ENCODE measurements around the gene GPR18. TPM values are rescaled to one million over a fixed set of nuclear protein-coding genes. Genes with fewer than 3 reads are reported as not detected.

Gene GPR18
- total RNA-seq, 1 donor from 2014 or later, result under 0.01 TPM

DNA sequence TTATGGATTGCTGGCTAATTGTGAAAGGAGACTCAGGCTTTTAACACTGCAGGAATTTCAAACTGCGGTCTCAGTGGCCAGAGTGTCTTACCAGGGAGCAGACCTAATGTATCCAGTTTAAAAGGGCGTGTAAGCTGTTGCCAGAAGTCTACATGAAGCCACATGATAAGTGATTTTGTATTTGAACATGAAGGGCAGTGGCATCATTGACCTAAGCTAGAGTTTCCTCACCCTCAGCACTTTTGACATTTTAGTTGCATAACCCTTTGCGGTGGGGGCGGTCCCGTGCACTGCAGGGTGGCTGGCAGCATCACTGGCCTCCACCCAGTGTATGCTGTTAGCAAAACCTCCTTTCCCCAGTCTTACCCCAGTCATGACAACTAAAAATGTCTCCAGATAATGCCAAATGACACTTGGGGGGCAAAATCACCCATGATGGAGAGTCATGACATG is 23.7 kb upstream of the GPR18 start:
- no peaks in the 10 kb centered on the region for H3K27me3 ChIP-seq (ENCODE audit: control insufficient read depth in 3 of 3, insufficient read depth in 3 of 3, low read length in 3 of 3)
- no peak overlapping the region for H3K9ac ChIP-seq (ENCODE audit: low read depth in 1 of 3, low read length in 3 of 3)
- peaks cover 19 to 37% (median 23%) of the 10 kb centered on the region in 3 donors for H3K4me1 ChIP-seq (ENCODE audit: control insufficient read depth in 3 of 3, insufficient read depth in 3 of 3, low read length in 3 of 3)
- H3K36me3 ChIP-seq (ENCODE audit: control insufficient read depth in 3 of 3, insufficient read depth in 3 of 3, low read length in 3 of 3), result no peaks in the 10 kb centered on the region
- H3K9me3 ChIP-seq (ENCODE audit: control insufficient read depth in 3 of 3, low read length in 3 of 3), result no peaks in the 10 kb centered on the region
- H3K4me3 ChIP-seq (ENCODE audit: low read length in 3 of 3), result no peak overlapping the region
- peak overlapping the region; percentile 77 for H3K27ac ChIP-seq (ENCODE audit: low read depth, low read length)

DNA sequence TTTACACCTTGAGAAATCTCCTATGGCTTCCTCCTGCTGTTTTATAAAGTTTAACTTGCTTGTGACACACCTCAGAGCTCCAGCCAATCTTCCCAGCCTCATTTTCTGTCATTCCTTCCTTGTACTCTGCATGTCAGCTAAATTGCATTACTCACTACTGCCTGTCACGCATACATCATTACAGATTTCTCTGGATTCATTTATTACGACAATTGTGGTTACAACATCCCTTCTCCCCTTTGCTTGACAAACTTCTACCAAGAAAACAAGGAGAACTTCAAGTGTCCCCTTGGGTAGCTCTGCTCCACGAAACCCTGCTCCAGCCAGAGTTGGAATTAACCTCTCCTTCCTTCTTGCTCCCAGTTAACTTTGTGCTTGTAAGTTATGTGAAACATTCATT is 22.0 kb upstream of the GPR18 start:
- Histone ChIP-seq H3K27ac (ENCODE audit: low read depth, low read length) (peak overlapping the region; percentile 77), H3K9ac (ENCODE audit: low read depth in 1 of 3, low read length in 3 of 3) (no peak overlapping the region)

DNA sequence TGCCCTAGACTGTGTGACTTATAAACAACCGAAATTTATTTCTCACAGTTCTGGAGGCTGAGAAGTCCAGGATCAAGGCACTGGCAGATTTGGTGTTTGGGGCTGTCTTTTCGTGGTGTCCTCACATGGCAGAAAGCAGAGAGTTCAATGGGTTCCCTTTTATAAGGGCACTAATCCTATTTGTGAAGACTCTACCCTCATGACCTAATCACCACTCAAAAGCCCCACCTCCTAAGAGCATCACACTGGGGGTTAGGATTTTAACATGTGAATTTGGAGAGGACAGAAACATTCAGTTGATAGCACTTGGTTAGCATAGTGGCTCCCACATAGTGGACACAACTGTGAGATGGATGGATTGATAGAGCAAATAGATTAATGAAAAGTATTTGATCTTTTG is 21.5 kb upstream of the GPR18 start:
- Histone ChIP-seq H3K4me3 (ENCODE audit: low read length in 3 of 3) (no peak overlapping the region), H3K27me3 (ENCODE audit: control insufficient read depth in 3 of 3, insufficient read depth in 3 of 3, low read length in 3 of 3) (no peaks in the 10 kb centered on the region), H3K4me1 (ENCODE audit: control insufficient read depth in 3 of 3, insufficient read depth in 3 of 3, low read length in 3 of 3) (peaks cover 16 to 42% (median 24%) of the 10 kb centered on the region in 3 donors), H3K36me3 (ENCODE audit: control insufficient read depth in 3 of 3, insufficient read depth in 3 of 3, low read length in 3 of 3) (no peaks in the 10 kb centered on the region), H3K27ac (ENCODE audit: low read depth, low read length) (no peak overlapping the region), H3K9me3 (ENCODE audit: control insufficient read depth in 3 of 3, low read length in 3 of 3) (no peaks in the 10 kb centered on the region), H3K9ac (ENCODE audit: low read depth in 1 of 3, low read length in 3 of 3) (no peak overlapping the region)

More for the DNA sequence above, 22.0 kb upstream of the GPR18 start:
- no peaks in the 10 kb centered on the region for H3K27me3 ChIP-seq (ENCODE audit: control insufficient read depth in 3 of 3, insufficient read depth in 3 of 3, low read length in 3 of 3)
- no peaks in the 10 kb centered on the region for H3K9me3 ChIP-seq (ENCODE audit: control insufficient read depth in 3 of 3, low read length in 3 of 3)
- no peak overlapping the region for H3K4me3 ChIP-seq (ENCODE audit: low read length in 3 of 3)
- H3K36me3 ChIP-seq (ENCODE audit: control insufficient read depth in 3 of 3, insufficient read depth in 3 of 3, low read length in 3 of 3), result no peaks in the 10 kb centered on the region
- peaks cover 16 to 38% (median 21%) of the 10 kb centered on the region in 3 donors for H3K4me1 ChIP-seq (ENCODE audit: control insufficient read depth in 3 of 3, insufficient read depth in 3 of 3, low read length in 3 of 3)

DNA sequence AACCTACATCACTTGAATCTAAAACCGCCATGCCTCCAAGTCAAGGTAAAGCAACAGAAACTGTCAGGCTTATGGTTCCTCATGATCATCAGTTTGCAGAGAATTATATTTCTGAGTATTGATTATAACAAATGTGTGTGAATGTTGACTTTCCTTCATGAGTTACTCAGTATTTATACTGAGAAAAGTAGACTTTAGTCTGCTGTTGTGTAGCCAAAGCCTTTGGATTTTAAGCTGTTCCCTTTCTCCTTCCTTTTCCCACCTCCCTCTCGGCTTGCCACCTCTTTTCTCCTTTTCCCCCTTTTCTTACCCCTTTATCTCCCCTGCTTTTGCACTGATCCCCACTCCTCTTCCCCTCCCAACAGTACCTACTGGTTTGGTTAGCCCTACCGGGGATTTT is 20.7 kb upstream of the GPR18 start:
- Histone ChIP-seq H3K9ac (ENCODE audit: low read depth in 1 of 3, low read length in 3 of 3) (no peak overlapping the region), H3K4me1 (ENCODE audit: control insufficient read depth in 3 of 3, insufficient read depth in 3 of 3, low read length in 3 of 3) (peaks cover 16 to 42% (median 24%) of the 10 kb centered on the region in 3 donors), H3K4me3 (ENCODE audit: low read length in 3 of 3) (no peak overlapping the region), H3K27ac (ENCODE audit: low read depth, low read length) (no peak overlapping the region), H3K27me3 (ENCODE audit: control insufficient read depth in 3 of 3, insufficient read depth in 3 of 3, low read length in 3 of 3) (no peaks in the 10 kb centered on the region), H3K36me3 (ENCODE audit: control insufficient read depth in 3 of 3, insufficient read depth in 3 of 3, low read length in 3 of 3) (no peaks in the 10 kb centered on the region), H3K9me3 (ENCODE audit: control insufficient read depth in 3 of 3, low read length in 3 of 3) (no peaks in the 10 kb centered on the region)

DNA sequence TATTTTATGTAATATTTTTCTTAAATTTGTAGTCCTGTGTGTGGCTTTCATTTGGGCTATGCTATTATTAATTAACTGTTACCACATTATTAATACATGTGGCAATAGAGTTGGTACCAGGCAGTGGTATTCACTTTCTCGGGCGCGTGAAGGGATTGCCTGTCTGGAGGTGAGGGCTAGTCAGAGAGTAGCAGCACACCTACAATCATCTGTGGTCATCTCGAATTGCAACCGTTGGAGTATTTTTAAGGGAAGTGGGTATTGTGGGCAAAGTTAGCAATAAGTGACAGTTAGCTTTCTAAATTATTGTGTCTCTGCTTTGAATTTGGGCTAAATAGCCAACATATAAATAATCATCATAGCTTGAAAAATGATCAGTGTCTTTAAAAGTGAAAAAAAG is 20.0 kb upstream of the GPR18 start:
- H3K4me3 ChIP-seq (ENCODE audit: low read length in 3 of 3), result no peak overlapping the region
- no peaks in the 10 kb centered on the region for H3K36me3 ChIP-seq (ENCODE audit: control insufficient read depth in 3 of 3, insufficient read depth in 3 of 3, low read length in 3 of 3)
- H3K27me3 ChIP-seq (ENCODE audit: control insufficient read depth in 3 of 3, insufficient read depth in 3 of 3, low read length in 3 of 3), result no peaks in the 10 kb centered on the region
- H3K4me1 ChIP-seq (ENCODE audit: control insufficient read depth in 3 of 3, insufficient read depth in 3 of 3, low read length in 3 of 3), result peaks cover 16 to 42% (median 24%) of the 10 kb centered on the region in 3 donors
- no peak overlapping the region for H3K27ac ChIP-seq (ENCODE audit: low read depth, low read length)
- no peaks in the 10 kb centered on the region for H3K9me3 ChIP-seq (ENCODE audit: control insufficient read depth in 3 of 3, low read length in 3 of 3)
- no peak overlapping the region for H3K9ac ChIP-seq (ENCODE audit: low read depth in 1 of 3, low read length in 3 of 3)

DNA sequence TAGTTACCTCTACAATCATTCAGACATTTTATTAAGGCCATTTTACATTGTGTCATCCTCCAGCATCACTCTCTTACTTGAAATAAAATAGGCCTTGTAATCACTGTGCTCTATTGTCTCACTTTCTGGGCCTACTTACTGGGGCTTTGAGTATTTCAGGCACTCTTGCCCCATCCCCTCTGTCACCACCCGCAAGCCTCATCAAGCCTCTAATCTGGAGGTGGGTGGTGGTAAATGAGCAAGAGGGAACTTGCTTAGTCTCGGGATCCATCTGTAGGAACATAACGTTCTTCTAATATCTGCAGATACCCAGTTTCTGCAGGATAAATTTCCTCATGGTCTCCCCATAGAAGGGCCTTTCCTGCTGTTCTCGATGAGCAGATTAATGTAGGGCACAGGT is 19.4 kb upstream of the GPR18 start:
- Histone ChIP-seq H3K9me3 (ENCODE audit: control insufficient read depth in 3 of 3, low read length in 3 of 3) (peaks cover under 1 to 1% (median 1%) of the 10 kb centered on the region in 3 donors), H3K27ac (ENCODE audit: low read depth, low read length) (no peak overlapping the region), H3K27me3 (ENCODE audit: control insufficient read depth in 3 of 3, insufficient read depth in 3 of 3, low read length in 3 of 3) (no peaks in the 10 kb centered on the region), H3K36me3 (ENCODE audit: control insufficient read depth in 3 of 3, insufficient read depth in 3 of 3, low read length in 3 of 3) (no peaks in the 10 kb centered on the region), H3K4me1 (ENCODE audit: control insufficient read depth in 3 of 3, insufficient read depth in 3 of 3, low read length in 3 of 3) (peaks cover 16 to 39% (median 24%) of the 10 kb centered on the region in 3 donors), H3K9ac (ENCODE audit: low read depth in 1 of 3, low read length in 3 of 3) (no peak overlapping the region), H3K4me3 (ENCODE audit: low read length in 3 of 3) (no peak overlapping the region)

DNA sequence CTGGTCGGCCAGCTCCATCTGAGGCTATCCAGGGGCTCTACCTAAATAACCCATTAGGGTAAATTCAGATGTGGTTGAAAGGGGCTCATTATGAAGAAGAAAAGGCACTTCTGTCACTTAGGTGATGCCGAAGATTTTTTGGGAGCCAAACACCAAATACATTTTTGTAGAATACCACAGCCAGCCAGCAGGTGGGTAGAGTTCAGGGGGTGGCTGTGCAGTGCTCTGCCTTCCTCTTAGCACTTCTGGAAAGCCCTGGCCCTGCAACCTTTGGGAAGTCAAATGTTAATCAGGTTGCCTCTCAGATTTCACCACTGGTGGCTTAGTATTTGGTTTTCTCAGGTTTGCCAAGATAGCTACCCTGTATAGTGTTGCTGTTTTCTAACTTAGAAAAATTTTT is 18.5 kb upstream of the GPR18 start:
- H3K27ac ChIP-seq (ENCODE audit: low read depth, low read length), result no peak overlapping the region
- H3K9me3 ChIP-seq (ENCODE audit: control insufficient read depth in 3 of 3, low read length in 3 of 3), result peaks cover 2 to 5% (median 4%) of the 10 kb centered on the region in 3 donors
- no peaks in the 10 kb centered on the region for H3K27me3 ChIP-seq (ENCODE audit: control insufficient read depth in 3 of 3, insufficient read depth in 3 of 3, low read length in 3 of 3)
- H3K9ac ChIP-seq (ENCODE audit: low read depth in 1 of 3, low read length in 3 of 3), result no peak overlapping the region
- H3K36me3 ChIP-seq (ENCODE audit: control insufficient read depth in 3 of 3, insufficient read depth in 3 of 3, low read length in 3 of 3), result no peaks in the 10 kb centered on the region
- H3K4me3 ChIP-seq (ENCODE audit: low read length in 3 of 3), result no peak overlapping the region
- peaks cover 11 to 33% (median 19%) of the 10 kb centered on the region in 3 donors for H3K4me1 ChIP-seq (ENCODE audit: control insufficient read depth in 3 of 3, insufficient read depth in 3 of 3, low read length in 3 of 3)

DNA sequence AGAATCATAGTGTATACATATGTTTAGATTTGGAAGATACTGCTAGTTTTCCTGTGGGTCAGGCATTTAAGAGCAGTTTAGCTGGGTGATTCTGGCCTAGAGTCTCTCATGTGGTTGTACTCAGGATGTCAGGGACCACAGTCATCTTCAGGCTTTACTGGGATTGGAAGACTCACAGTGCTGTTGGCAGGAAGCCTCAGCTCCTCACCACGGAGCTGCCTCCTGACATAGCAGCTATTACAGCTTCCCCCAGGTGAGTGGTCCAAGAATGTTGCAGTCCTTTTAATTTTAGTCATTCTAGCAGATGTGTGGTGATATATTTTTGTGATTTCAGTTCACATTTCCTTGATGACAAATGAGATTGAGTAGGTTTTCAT is 16.9 kb upstream of the GPR18 start:
- Histone ChIP-seq H3K27ac (ENCODE audit: low read depth, low read length) (no peak overlapping the region), H3K9ac (ENCODE audit: low read depth in 1 of 3, low read length in 3 of 3) (no peak overlapping the region), H3K4me1 (ENCODE audit: control insufficient read depth in 3 of 3, insufficient read depth in 3 of 3, low read length in 3 of 3) (peaks cover 6 to 20% (median 17%) of the 10 kb centered on the region in 3 donors), H3K4me3 (ENCODE audit: low read length in 3 of 3) (no peak overlapping the region), H3K9me3 (ENCODE audit: control insufficient read depth in 3 of 3, low read length in 3 of 3) (peaks cover 2 to 5% (median 4%) of the 10 kb centered on the region in 3 donors), H3K27me3 (ENCODE audit: control insufficient read depth in 3 of 3, insufficient read depth in 3 of 3, low read length in 3 of 3) (no peaks in the 10 kb centered on the region), H3K36me3 (ENCODE audit: control insufficient read depth in 3 of 3, insufficient read depth in 3 of 3, low read length in 3 of 3) (no peaks in the 10 kb centered on the region)

DNA sequence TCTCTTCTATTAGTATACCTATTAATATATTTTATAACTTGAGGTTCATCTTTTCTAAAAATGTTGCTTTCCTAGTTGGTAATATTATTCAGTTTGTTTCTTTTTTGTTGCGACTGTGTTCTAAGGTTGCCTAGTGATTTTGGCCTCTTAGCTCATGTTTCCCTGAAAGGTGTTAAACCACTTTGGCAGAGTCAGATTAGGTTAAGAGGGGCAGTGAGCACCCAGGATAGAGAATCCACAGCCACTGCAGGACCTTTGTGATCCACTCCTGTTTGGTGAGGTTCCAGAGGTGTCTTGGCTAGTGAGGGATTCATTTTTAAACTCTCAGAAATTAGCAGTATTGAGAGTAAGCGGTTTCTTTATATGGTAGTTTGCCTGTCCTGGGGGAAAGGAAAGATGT is 14.9 kb upstream of the GPR18 start:
- Histone ChIP-seq H3K27me3 (ENCODE audit: control insufficient read depth in 3 of 3, insufficient read depth in 3 of 3, low read length in 3 of 3) (no peaks in the 10 kb centered on the region), H3K9me3 (ENCODE audit: control insufficient read depth in 3 of 3, low read length in 3 of 3) (peaks cover 2 to 5% (median 4%) of the 10 kb centered on the region in 3 donors), H3K4me3 (ENCODE audit: low read length in 3 of 3) (no peak overlapping the region), H3K27ac (ENCODE audit: low read depth, low read length) (no peak overlapping the region), H3K9ac (ENCODE audit: low read depth in 1 of 3, low read length in 3 of 3) (no peak overlapping the region), H3K4me1 (ENCODE audit: control insufficient read depth in 3 of 3, insufficient read depth in 3 of 3, low read length in 3 of 3) (peaks cover 11 to 22% (median 17%) of the 10 kb centered on the region in 3 donors), H3K36me3 (ENCODE audit: control insufficient read depth in 3 of 3, insufficient read depth in 3 of 3, low read length in 3 of 3) (no peaks in the 10 kb centered on the region)

DNA sequence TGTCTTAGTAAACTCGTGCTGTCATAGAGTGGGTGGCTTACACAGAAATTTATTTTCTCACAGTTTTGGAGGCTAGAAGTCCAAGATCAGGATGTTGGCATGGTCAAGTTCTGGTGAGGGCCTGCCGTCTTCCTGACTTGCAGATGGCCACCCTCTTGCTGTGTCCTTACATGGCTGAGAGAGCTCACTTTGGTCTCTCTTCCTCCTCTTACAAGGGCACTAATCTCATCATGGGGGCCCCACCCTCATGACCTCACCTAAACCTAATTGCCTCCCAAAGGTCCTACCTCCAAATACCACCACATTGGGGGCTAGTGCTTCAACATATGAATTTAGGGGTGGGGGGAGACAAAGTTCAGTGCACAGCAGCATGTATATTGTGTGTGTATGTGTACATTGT is 14.3 kb upstream of the GPR18 start:
- Histone ChIP-seq H3K27ac (ENCODE audit: low read depth, low read length) (no peak overlapping the region), H3K27me3 (ENCODE audit: control insufficient read depth in 3 of 3, insufficient read depth in 3 of 3, low read length in 3 of 3) (no peaks in the 10 kb centered on the region), H3K4me1 (ENCODE audit: control insufficient read depth in 3 of 3, insufficient read depth in 3 of 3, low read length in 3 of 3) (peaks cover 11 to 22% (median 12%) of the 10 kb centered on the region in 3 donors), H3K9ac (ENCODE audit: low read depth in 1 of 3, low read length in 3 of 3) (no peak overlapping the region), H3K4me3 (ENCODE audit: low read length in 3 of 3) (no peak overlapping the region), H3K9me3 (ENCODE audit: control insufficient read depth in 3 of 3, low read length in 3 of 3) (peaks cover 2 to 5% (median 4%) of the 10 kb centered on the region in 3 donors), H3K36me3 (ENCODE audit: control insufficient read depth in 3 of 3, insufficient read depth in 3 of 3, low read length in 3 of 3) (no peaks in the 10 kb centered on the region)
